SW 1271 (cell line): ENCODE measurements around the gene SLC6A13.

Source experiments
- DNase-seq, 2 experiments: peaks; one replicate each; lab custom pipeline; 2025; lab: John Stamatoyannopoulos, UW

The SLC6A13 gene

DNA sequence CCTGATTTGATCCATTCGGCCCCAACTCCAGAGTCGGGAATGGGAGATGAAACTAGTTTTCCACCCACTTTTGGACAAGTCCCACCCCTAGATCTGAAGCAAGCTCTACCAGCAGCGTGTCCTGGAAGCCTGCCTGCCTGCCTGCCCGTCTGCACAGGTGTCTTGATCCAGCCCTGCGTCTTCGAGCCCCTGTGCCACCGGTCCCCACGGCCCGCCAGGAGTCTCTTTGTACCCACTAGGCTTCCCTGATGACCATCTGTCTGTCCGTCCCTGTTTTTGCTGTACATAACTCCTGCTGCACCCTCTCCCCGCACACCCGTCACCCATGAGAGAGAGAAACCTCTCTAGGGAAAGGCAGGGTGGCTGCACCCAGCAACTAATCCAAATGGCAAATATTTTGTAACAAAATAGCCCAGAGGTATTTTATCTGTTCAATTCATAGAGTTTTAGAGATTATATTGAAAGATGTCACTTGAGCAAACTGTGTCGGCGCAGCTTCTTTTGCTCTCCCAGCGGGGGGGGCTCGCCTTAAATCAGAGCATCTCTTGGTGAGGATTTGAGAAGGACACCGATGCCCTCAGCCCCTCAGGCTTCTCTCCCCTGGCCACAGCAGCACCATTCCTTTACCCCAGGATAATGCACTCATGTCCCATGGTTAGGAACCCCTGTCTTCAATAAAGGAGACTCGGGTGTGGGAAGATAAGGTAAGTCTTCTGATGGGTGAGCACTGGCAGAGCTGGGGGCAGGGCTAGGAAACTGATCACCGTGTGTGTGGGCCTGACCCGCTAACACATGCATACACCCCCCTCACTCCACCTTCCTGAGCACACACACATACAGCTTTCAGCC is 84.4 kb downstream of the SLC6A13 start:
- no peak for DNase-seq

GRCh38 chr12:177336-177979 is 85.2 kb downstream of the SLC6A13 start:
- DNase-seq = no peak

DNA sequence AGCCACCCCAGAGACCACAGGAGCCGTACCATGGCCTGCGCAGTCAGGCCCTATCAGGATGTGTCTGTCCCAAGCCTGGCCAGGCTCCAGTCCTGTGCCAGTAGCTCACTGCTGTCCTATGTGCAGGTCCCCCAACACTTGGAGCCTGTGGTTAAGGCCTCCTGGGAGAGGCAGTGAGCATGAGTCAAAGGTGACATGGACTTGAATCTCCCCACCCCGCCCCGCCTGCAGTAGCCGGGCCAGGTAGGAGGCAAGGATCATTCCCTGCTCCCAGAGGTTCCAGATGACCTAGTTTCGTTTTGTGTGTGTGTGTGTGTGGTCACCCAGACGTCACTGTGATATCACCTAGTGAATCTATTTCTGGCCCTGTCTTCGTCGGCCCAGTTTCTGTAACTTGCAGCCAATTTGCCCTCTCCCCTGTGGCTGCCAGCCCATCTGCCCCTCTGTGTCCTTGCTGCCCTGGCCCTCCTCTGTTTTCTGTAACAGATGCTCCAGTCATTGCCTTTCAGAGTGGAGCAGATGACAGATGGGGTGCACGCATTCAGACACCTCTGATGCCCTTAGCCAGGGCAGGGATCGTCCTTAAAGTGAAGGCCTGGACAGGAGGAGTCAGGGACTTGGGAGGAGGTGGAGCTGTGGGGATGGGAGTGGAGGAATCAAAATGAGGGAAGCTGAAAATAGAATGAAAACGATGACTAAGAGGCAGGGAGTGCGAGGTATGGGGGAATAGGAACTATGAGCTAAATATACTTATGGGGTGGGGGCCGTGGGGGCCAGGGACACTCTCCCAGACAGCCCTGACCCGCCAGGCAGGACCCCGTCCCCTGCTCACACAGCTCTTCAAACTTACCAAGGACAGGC is 86.1 kb downstream of the SLC6A13 start:
- DNase-seq = no peak

DNA sequence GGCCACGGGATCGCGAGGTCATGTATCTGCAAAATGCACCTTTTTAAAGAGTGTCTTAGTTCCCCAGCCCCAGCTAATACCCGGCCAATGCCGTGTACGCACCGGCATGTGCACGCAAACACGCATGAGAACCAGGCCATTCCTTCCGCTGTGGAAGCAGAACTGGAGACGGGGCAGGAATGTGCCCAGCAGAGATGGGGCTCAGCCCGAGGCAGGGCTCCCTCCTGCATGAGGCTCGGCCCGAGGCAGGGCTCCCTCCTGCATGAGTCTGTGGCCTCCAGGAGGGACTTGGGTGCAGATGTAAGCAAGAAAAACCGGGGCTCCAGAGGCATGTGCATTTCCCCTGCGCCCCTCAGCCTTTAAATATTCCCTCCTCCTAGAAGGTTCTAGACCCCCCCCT is 86.9 kb downstream of the SLC6A13 start:
- no peak for DNase-seq

DNA sequence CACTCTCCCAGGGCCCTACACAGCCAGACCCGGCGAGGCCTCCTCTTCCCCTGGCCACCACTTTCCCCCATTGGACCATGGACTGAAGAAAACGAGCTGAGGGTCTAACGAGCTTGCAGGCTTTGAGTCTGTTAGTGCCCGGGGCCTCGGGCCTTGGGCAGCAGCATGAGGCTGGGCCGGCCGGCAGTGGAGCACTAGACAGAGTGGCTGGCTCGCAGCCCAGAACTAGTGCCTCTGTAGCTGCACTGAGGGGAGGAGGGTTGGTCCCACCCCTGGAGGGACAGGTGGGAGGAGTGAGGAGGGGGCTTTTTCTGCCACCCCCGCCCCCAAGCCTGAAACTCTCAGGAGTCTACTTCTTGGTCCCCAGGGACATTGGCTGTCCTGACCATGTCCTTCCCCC is 87.4 kb downstream of the SLC6A13 start:
- DNase-seq = no peak

DNA sequence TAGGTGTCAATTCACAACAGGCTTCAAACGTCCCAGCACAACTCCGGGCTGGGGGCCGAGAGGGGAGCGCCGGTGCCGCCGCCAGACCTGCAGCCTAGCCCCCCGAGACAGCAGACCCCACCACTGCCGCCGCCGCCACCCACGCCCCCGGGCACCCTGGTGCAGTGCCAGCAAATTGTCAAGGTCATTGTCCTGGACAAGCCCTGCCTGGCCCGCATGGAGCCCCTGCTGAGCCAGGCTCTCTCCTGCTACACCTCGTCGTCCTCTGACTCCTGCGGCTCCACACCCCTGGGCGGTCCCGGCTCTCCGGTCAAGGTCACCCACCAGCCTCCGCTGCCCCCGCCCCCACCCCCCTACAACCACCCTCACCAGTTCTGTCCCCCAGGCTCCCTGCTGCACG is 88.0 kb downstream of the SLC6A13 start:
- no peak for DNase-seq

- no peak for DNase-seq
These were observed 88.5 kb downstream of the SLC6A13 start for GRCh38 chr12:174124-174523.

GRCh38 chr12:172732-173161 is 89.9 kb downstream of the SLC6A13 start:
- no peak for DNase-seq

DNA sequence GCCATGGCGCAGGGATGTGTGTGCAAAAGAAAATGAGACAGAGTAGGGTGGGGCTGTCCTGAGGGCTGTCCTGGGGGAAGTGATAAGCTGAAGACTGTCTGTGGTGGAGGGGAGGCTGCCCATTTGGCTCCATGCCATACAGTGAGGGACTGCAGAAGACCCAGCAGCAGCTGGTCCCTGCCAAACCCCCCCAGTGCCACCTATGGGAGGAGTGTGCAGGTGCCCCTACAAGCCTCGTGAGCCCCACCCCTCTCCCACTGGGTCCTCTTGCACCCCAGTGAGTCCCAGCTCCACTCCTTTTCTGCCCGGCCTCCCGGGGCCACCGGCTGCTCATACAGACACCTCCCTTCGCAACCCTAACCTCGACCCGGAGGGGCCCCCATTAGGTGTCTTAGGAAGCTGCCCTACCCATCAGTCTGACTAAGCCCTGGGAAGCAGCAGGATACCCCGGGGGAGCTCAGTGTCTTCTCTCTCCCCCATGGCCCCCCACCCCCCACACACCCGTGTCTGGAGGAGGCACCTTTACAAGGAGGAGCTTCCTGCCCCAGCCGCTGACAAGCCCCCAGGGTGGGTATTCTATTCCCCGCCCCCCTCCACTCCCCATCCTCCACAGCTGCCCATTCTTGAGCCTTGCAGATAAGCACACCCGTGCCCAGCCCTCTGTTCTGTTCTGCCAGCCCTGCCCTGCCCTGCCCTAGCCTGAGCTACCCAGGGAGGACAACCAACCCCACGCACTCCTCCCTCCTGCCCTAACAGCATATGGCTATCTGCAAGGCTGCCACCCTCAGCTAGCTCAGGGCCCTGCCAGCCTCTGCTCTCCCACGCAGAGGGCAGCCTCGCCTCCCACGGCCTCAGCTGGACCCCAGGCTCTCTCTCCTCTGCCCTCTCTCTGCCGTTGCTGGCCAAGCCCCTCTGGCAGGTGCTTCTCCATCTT is 90.6 kb downstream of the SLC6A13 start:
- no peak for DNase-seq

- no peak for DNase-seq
These were observed 91.4 kb downstream of the SLC6A13 start for GRCh38 chr12:171276-171675.
